HepG2 (cell line): Measurements from ENCODE around the gene TJAP1. TPM values are rescaled to one million over a fixed set of nuclear protein-coding genes. Genes with fewer than 3 reads are reported as not detected.

Experiments used
- BCL6 ChIP-seq: IDR thresholded peaks from 2 replicates; pipeline ENCODE4 v1.6.1; 2016; ENCODE audit warnings: missing genetic modification reagents, missing compliant biosample characterization
- CHCHD3 ChIP-seq: sonication (generic); formaldehyde crosslinking; IDR thresholded peaks from 2 replicates; pipeline ENCODE4 v1.8.0; 2022; ENCODE audit warnings: mild to moderate bottlenecking, missing genetic modification reagents, moderate library complexity
- HIVEP1 ChIP-seq: sonication (generic); formaldehyde crosslinking; IDR thresholded peaks from 2 replicates; pipeline ENCODE4 v1.4.0; 2020; ENCODE audit warnings: mild to moderate bottlenecking, missing genetic modification reagents
- HOXA3 ChIP-seq: sonication (generic); formaldehyde crosslinking; IDR thresholded peaks from 2 replicates; pipeline ENCODE4 v1.5.0; 2020; ENCODE audit warnings: missing genetic modification reagents
- IRX3 ChIP-seq: sonication (generic); formaldehyde crosslinking; IDR thresholded peaks from 2 replicates; pipeline ENCODE4 v1.8.1; 2023; ENCODE audit warnings: mild to moderate bottlenecking, low read depth, missing genetic modification reagents, borderline replicate concordance
- NBN ChIP-seq: fragments of 450-650 bp; conservative IDR thresholded peaks from 2 replicates; pipeline ENCODE4 v1.6.1; 2017
- NFE2L2 ChIP-seq: fragments of 150-350 bp; IDR thresholded peaks from 2 replicates; pipeline ENCODE4 v1.6.1; 2014; ENCODE audit warnings: low read length
- PBX2 ChIP-seq: IDR thresholded peaks from 2 replicates; pipeline ENCODE4 v1.6.1; 2016; ENCODE audit warnings: control low read depth
- PRDM10 ChIP-seq: sonication (generic); formaldehyde crosslinking; IDR thresholded peaks from 2 replicates; pipeline ENCODE4 v1.4.0; 2020; ENCODE audit warnings: low read depth, missing genetic modification reagents
- RBM39 ChIP-seq: fragments of 200-400 bp; formaldehyde crosslinking; IDR thresholded peaks from one replicate; pipeline ENCODE4 v1.6.1; 2018; ENCODE audit warnings: antibody characterized with exemption, mild to moderate bottlenecking, low read depth, low read length; ENCODE audit not compliant: poor library complexity, severe bottlenecking
- RFX3 ChIP-seq: IDR thresholded peaks from 2 replicates; pipeline ENCODE4 v1.6.1; 2016; ENCODE audit warnings: missing biosample characterization, missing genetic modification reagents
- RFX5 ChIP-seq: IDR thresholded peaks from 2 replicates; pipeline ENCODE4 v1.6.1; 2011; ENCODE audit warnings: low read depth, low read length, improper control_type of control experiment
- SALL1 ChIP-seq: sonication (generic); formaldehyde crosslinking; IDR thresholded peaks from 2 replicates; pipeline ENCODE4 v1.8.0; 2022; ENCODE audit warnings: mild to moderate bottlenecking, missing genetic modification reagents
- SNAPC5 ChIP-seq: sonication (generic); formaldehyde crosslinking; IDR thresholded peaks from 2 replicates; pipeline ENCODE4 v1.8.1; 2023; ENCODE audit warnings: mild to moderate bottlenecking, missing genetic modification reagents, borderline replicate concordance
- SOX13 ChIP-seq, 3 experiments: fragments of 450-650 bp in 1 of 3; sonication (generic) in 1 of 3; formaldehyde crosslinking in 1 of 3; IDR thresholded peaks in 2 of 3; conservative IDR thresholded peaks in 1 of 3; 2 replicates each; pipeline versions ENCODE4 v1.5.0 to v1.6.1; 2016 to 2020; ENCODE audit warnings: antibody characterized with exemption in 1 of 3, mild to moderate bottlenecking in 1 of 3, missing compliant biosample characterization in 1 of 3, missing genetic modification reagents in 1 of 3, moderate library complexity in 1 of 3
- SP4 ChIP-seq: sonication (generic); formaldehyde crosslinking; IDR thresholded peaks from 2 replicates; pipeline ENCODE4 v1.8.1; 2023; ENCODE audit warnings: mild to moderate bottlenecking, missing genetic modification reagents
- STAG1 ChIP-seq: sonication (generic); formaldehyde crosslinking; IDR thresholded peaks from 2 replicates; pipeline ENCODE4 v1.4.0; 2020; ENCODE audit warnings: missing genetic modification reagents
- TGIF2 ChIP-seq: IDR thresholded peaks from 2 replicates; pipeline ENCODE4 v1.6.1; 2016; ENCODE audit warnings: control low read depth, missing compliant biosample characterization
- YY1 ChIP-seq: IDR thresholded peaks from 2 replicates; pipeline ENCODE4 v1.6.1; 2011; ENCODE audit warnings: low read length, low read depth, moderate library complexity, mild to moderate bottlenecking; ENCODE audit not compliant: insufficient read depth, insufficient replicate concordance
- ZKSCAN5 ChIP-seq: sonication (generic); formaldehyde crosslinking; IDR thresholded peaks from 2 replicates; pipeline ENCODE4 v1.5.1; 2020; ENCODE audit warnings: mild to moderate bottlenecking, missing genetic modification reagents
- ZNF703 ChIP-seq: sonication (generic); formaldehyde crosslinking; IDR thresholded peaks from 2 replicates; pipeline ENCODE4 v1.5.1; 2020; ENCODE audit warnings: missing genetic modification reagents, mild to moderate bottlenecking, moderate library complexity, borderline replicate concordance
- ZNF704 ChIP-seq: sonication (generic); formaldehyde crosslinking; IDR thresholded peaks from 2 replicates; pipeline ENCODE4 v1.8.1; 2023; ENCODE audit warnings: mild to moderate bottlenecking, inconsistent platforms, moderate library complexity, missing genetic modification reagents, borderline replicate concordance
- ZNF768 ChIP-seq: sonication (generic); formaldehyde crosslinking; IDR thresholded peaks from 2 replicates; pipeline ENCODE4 v1.4.0; 2020; ENCODE audit warnings: missing genetic modification reagents
- ZNF772 ChIP-seq: sonication (generic); formaldehyde crosslinking; IDR thresholded peaks from 2 replicates; pipeline ENCODE4 v1.5.0; 2020; ENCODE audit warnings: mild to moderate bottlenecking, missing genetic modification reagents
- polyA plus RNA-seq, 8 experiments: library from polyadenylated mRNA; depleted of rRNA in 3 of 8; stranded (reverse) in 7 of 8; unstranded in 1 of 8; fragments of >200 nt; fragmentation: Illumina TruSeq in 4 of 8; extraction: Trizol in 4 of 8; gene quantifications; 2 replicates each; pipeline versions ENCODE4 v1.2.1 to v1.2.3, GENCODE V29; 2011 to 2016; ENCODE audit warnings: low read depth in 4 of 8, missing spikeins in 1 of 8, mixed read lengths in 1 of 8; ENCODE audit not compliant: insufficient read depth in 1 of 8
- total RNA-seq, 5 experiments: library from RNA; depleted of rRNA; stranded (reverse); fragments of >200 nt; fragmentation: Illumina TruSeq; extraction: Trizol; gene quantifications; 2 replicates each; pipeline ENCODE4 v1.2.3, GENCODE V29; 2016; ENCODE audit warnings: low read depth in 1 of 5

TJAP1 gene
- total and polyA plus RNA-seq, 2 of the 13 experiments (the other 11 are each of a cell fraction or from before 2014, with no cell fraction given): 15.7 to 41.6 TPM

GRCh38 chr6:43509984-43510826 is 32.8 kb downstream of the TJAP1 start, which contains the start of gene LRRC73 (continued):
- TF ChIP-seq TGIF2 (CRISPR knock-in tag) (peak; percentile 68; the same call in 1 of the 2 replicates), NFE2L2 (no peak), BCL6 (CRISPR knock-in tag) (peak; percentile 39; the same call in 1 of the 2 replicates), YY1 (peak; percentile 64), SOX13 (IDR thresholded peaks at IDR 0.05) (no peak), SOX13 (CRISPR knock-in tag; conservative IDR thresholded peaks at IDR 0.05 in 1 of 2, IDR thresholded peaks at IDR 0.05 in 1 of 2) (no peak), IRX3 (CRISPR knock-in tag) (no peak), ZNF704 (CRISPR knock-in tag) (0 out of 2 replicates have a peak, but pooled peaks have one; percentile 62), NBN (no peak), RBM39 (peak; percentile 87), RFX5 (peak; percentile 98), STAG1 (CRISPR knock-in tag) (no peak; the same call in 1 of the 2 replicates), ZNF768 (CRISPR knock-in tag) (peak; percentile 10; the same call in 1 of the 2 replicates), RFX3 (CRISPR knock-in tag) (peak; percentile 93), ZNF772 (CRISPR knock-in tag) (peak; percentile 49; the same call in 1 of the 2 replicates), PRDM10 (no peak), SP4 (CRISPR knock-in tag) (peak; percentile 70), SALL1 (CRISPR knock-in tag) (peak; percentile 81), ZKSCAN5 (CRISPR knock-in tag) (no peak), CHCHD3 (CRISPR knock-in tag) (0 out of 2 replicates have a peak, but pooled peaks have one; percentile 18), HIVEP1 (peak; percentile 54; the same call in 1 of the 2 replicates), SNAPC5 (CRISPR knock-in tag) (no peak), PBX2 (CRISPR knock-in tag) (no peak), HOXA3 (peak; percentile 60), ZNF703 (CRISPR knock-in tag) (no peak)
